ENCODE results near the gene POTED.
"Not testable (repeated sequence)": the region's sequence is repeated elsewhere in the genome, so short reads cannot be mapped to it uniquely, and the experiment has no call there.

POTED gene

DNA sequence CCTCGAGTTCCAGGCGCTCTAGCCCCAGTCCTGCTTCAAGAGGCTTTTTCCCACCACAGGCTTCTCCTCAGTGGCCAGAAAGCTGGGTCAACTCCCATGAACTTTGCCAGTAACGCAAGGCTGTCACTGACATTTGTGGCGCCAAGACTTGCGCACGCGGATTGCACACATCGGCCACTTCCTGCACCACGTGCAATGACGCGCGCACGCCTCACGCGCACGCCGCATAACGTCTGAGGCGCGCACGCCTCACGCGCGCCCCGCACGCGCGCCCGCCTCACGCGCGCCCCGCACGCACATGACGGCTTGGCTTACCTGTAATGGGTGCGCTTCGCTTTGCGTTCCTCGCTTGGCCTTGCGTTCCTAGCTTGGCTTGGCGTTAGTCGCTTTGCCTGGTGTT is at the start of gene POTED:
Gene POTED (plus strand): TSS at position 301 of the 400 bp plus-strand sequence. CDS start 452 bp downstream, outside the sequence.
- DNase-seq (ENCODE audit: low read depth): not testable (repeated sequence)

DNA sequence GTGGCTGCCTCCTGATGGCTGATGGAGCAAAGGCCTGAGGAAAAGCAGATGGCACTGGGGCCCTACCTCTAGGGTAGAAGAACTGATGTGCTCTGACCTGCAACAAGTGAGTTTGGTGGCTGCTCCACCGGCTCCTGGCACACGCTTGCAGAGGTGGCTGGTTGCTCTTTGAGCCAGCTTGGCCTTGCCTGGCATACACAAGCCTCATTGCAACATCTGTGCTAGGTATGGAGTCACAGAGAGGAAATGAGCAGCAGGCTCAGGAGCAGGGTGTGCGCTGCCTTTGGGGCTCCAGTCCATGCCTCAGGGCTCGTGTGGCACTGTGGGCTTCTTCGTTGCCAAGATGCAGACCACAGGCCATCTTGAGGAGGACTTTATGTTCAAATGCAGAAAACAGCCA is 40.5 kb downstream of the POTED start:
- not testable (repeated sequence) for DNase-seq (ENCODE audit: low read depth)

DNA sequence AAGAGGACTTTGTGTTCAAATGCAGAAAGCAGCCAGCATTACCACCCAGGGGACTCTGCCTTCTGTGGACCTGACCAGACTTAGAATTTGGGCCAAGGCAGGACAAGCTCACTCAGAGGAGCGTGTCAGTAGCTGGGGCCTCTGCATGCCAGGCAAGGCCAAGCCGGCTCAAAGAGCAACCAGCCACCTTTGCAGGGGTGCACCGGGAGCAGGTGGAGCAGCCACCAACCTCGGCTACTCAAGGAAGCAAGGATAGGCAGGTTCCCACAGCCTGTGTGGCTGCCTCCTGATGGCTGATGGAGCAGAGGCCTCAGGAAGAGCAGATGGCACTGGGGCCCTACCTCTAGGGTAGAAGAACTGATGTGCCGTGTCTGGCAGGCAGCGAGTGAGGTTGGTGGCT is 42.2 kb downstream of the POTED start:
- not testable (repeated sequence) for DNase-seq (ENCODE audit: low read depth)

Measured in activated gamma-delta T cell treated with anti-CD3 and anti-CD28 coated beads, Interleukin-2, amount 50 U/mL, for 16 hours (primary cell).